ENCODE data around the gene KLC1.

Gene KLC1

DNA sequence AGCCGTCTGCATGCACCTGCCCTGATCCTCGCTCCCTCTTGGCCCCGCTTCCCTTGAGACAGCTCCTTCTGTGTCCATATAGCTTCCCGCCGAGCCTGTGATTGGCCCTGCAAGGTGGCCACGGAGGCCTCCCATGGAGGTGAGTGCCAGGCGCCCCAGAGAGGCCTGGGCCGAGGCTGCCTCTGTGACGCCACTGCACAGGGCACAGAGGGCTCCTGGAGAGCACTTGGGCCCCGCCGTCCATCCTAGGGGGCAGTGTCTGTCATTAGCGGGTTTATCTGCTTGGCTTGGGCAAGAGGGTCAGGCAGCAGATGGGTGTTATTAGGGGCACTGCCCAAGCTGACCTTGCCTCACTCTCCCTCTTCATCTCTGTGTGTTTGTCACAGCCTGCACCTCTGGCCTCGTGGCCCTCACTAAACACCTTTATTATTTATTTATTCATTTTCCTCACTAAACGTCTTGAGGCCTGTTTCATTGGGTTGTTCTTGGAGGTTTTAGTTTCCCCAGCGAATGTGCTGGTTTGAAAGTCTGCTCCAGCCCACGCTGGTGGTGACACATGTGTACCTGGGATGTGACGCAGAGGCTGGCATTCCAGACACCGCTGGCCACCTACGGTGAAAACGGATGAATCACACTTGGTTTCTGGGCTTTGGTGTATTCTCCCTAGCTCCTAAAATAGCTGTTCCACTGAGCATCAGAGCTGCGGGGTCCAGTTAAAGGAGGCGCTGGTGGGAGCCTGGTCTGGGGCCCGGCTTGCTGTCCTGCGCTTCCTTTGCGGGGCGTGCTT, 92.5 kb downstream of the KLC1 start:
- peak; percentile 85 for DNase-seq (ENCODE audit: low spot score)

GRCh38 chr14:103723748-103724081, 94.7 kb downstream of the KLC1 start:
- no peak for DNase-seq (ENCODE audit: low spot score)

DNA sequence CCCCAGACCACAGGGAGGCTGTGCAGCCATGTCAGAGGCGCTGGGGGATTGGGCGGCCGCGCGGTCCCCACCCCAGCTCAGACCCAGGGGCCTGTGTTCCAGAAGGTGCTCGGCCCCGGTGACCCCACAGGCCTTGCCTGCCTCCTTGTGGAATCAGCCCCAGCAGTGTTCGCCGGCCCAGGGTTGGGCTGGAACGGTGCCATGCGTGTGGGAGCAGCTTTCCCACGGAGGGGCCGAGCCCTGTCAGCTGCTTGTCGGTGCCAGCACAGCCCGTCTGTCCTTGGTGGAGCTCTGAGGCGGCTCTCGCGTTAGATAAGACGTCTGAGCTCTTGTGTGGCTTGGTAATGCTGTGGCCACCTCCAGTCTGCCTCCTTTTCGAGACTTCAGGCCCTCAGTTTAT, 95.1 kb downstream of the KLC1 start:
- DNase-seq (ENCODE audit: low spot score): no peak

DNA sequence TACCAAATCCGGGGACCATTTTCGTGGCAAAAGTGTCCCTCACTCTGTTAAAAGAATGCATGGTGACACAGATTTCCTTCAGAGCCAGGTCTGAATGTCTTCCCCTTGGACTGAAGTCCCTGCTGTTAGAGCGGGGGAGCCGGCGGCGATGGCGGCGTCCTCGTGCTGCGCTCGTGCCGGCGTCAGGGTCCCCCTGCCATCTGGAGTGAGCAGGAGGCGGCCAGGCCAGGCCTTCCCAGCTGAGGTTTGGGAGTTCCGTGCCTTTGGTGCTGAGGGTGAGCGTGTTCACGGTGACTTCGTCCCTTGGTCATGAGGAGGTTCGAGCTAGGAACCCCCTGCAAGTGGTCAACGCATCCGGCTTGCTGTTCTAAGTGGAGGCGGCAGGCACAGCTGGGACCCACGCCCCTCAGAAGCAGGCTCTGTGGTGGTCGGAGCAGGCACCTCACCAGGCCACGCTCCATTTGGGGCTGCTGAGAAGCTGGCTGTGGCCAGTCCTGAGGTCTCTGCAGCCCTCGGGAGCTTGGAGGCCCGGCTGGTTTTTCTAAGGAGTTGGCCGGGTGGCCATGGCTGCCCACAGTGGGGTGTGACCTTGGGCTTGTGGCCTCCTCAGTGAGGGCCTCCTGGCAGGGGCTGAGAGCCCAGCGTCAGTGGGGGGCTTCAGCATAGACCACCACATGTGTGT, 96.1 kb downstream of the KLC1 start:
- no peak for DNase-seq (ENCODE audit: low spot score)

DNA sequence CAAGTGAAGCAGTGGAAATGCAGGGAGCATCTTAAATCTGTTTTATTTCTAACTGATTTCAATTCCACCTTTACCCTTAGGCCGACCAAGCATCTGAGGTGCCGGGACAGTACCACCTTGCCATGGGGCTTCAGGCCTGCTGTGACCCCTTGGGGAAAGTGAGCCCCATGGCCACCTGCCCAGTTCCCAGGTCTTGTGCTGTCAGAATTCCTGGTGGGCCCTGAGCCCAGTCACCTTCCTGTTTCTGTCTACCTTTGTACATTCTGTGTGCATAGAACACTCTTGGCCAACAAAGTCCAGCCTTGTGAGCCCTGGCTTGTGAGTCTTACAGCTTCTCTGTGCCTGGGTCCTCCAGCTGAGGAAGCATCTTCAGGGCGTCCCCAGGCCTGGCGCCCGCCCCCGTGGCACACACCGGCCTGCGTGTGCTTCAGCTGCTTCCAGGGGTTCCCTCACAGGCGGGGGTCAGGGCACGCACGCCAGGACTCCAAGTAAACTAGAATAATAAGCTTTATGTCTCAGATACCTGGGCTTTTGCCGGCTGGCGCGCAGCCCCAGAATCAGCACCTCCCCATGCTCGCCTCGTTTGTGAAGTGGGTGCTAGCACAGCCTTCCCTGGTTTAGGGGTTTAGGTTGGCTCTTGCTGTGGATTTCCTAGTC, 96.9 kb downstream of the KLC1 start:
- DNase-seq (ENCODE audit: low spot score): no peak

DNA sequence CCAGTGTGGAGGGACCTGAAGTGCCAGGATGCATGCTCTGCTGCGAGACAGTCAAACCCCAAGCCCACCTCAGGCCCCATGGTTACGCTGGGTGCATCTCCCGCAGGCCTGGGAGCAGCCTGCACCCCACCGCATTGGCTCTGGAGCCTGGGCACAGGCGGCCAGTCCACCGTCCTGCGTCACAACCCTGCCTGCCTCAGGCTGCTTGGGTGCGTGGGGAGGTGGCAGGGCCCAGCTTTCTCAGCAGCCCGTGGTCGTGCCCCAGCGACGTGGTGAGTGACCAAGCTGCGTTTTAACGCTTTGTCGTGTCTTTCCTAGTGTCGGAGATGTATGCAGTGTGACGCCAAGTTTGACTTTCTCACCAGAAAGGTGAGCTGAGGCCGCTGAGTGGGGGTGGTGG, 97.5 kb downstream of the KLC1 start:
- DNase-seq (ENCODE audit: low spot score): no peak

GRCh38 chr14:103727313-103727980, 98.4 kb downstream of the KLC1 start:
- DNase-seq (ENCODE audit: low spot score): no peak

GRCh38 chr14:103728141-103728540, 99.1 kb downstream of the KLC1 start:
- no peak for DNase-seq (ENCODE audit: low spot score)

DNA sequence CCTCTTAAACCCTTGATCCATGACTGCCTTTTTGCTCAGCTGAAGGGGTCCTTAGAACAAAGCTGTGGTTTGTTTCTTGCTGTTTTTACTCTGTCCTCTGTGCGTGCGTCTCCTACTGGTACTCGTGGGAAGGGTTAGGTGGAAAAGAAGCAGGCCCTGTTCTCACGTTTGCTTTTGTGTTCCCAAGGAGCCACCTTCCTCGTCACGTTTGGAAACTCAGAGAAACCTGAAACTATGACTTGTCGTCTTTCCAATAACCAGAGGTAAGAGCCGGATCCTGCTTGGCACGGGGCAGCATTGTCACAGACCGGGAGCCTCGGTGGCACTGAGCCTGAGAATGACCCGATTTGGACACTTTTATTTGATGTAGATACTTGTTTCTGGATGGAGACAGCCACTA, 99.7 kb downstream of the KLC1 start:
- no peak for DNase-seq (ENCODE audit: low spot score)

- DNase-seq (ENCODE audit: low spot score): no peak
Measured at GRCh38 chr14:103729496-103730448, 100.8 kb downstream of the KLC1 start.

DNA sequence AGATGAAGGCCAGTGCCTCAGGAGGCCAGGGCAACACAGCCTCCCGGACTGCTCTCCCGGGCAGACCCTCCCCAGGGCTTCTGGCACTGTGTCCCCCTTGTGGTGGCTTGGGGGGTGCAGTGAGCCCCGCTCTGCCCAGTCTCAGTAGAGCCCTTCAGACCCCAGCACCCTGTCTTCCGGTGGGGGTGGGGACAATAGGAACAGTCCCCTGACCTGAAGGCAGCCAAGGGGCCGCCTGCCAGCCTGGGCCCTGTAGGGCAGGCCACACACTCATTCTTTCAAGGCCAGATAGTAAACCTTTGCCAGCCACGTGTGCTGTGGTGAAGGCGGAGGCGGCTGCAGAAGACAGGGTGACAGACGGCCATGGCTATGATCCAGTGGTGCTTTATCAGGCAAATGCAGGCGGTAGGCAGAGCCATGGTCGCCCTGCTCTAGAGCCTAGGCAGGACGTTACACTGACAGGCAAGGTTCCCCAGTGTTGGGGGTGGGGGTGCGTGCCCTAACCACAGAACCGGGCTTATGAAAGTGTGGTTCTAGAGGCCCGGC, 101.6 kb downstream of the KLC1 start:
- no peak for DNase-seq (ENCODE audit: low spot score)

GRCh38 chr14:103731481-103731880, 102.5 kb downstream of the KLC1 start:
- no peak for DNase-seq (ENCODE audit: low spot score)

GRCh38 chr14:103731916-103732867, 103.2 kb downstream of the KLC1 start:
- no peak for DNase-seq (ENCODE audit: low spot score)

DNA sequence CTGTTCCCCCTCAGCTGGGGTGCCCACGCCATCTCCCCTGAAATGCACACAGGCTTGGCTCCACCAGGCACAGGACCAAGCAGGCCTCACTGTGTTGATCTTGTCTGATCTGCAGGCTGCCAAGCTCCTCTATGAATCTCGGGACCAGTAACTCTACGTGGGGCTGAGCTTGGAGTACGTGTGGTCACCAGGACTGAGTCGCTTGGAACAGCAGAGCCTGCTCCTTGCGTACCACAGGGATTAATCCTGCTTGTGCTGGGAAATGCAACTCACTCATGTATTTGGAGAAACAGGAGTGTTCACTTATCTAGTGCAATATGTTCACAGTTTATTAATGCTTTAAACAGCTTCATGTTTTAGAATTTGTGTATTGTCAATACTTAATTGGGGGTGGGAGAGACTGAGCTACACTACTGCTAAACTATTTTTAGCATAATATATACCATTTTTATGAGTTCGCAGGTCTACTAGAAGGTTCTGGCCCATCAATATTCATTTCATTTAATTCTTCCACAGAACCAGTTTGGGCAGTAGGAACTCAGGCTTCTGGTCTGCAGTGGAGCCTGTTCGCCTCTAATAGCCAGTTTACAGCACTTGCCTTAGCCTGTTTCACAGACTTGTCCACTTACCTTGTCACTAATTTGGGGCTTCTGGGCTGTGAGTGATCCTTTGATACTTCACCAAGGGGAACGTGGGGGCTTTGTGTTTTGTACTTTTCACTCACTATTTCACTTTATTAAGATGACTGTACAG, 104.0 kb downstream of the KLC1 start:
- DNase-seq (ENCODE audit: low spot score): no peak

DNA sequence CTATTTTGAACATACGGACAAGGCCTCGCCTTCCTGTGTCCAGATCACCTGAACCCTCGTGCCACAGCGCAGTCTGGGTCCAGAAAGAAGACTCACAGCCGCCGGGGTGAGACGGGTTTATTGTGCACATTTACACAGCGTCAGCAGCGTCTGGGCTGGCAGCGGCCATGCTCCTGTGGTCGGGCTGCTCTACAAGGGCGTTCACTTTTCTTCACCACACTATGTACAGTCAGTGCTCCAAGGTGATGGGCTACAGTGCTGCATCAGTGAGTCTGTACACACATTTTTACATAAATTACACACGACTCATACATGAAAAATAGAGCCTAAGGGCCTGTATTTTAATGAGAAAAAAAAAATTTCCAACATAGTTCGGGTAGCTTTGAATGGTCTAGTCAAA, 104.6 kb downstream of the KLC1 start:
- DNase-seq (ENCODE audit: low spot score): no peak

- no peak for DNase-seq (ENCODE audit: low spot score)
Measured at GRCh38 chr14:103734081-103734888, 105.3 kb downstream of the KLC1 start.

DNA sequence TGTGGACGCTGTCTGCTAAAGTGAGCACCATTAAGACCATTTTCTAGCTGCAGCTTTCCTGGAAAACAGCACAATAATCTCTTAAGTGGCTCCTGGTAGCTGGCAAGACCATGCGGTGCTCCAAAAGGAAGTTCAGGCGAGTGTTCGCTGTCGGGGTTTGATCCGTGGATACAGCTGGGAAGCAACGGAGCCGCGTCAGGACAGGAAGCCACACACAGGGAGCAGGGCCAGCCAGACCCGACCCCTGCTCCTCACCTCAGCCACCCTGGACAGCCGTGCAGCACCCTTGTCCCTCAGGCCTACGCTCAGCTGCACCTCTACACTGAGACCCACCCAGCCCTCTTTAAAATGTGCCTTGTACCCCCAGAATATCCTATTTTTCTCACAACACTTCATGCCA, 106.0 kb downstream of the KLC1 start:
- DNase-seq (ENCODE audit: low spot score): no peak

GRCh38 chr14:103735439-103735814, 106.4 kb downstream of the KLC1 start:
- no peak for DNase-seq (ENCODE audit: low spot score)
